Measurements from ENCODE around the gene OSBPL3.

DNA sequence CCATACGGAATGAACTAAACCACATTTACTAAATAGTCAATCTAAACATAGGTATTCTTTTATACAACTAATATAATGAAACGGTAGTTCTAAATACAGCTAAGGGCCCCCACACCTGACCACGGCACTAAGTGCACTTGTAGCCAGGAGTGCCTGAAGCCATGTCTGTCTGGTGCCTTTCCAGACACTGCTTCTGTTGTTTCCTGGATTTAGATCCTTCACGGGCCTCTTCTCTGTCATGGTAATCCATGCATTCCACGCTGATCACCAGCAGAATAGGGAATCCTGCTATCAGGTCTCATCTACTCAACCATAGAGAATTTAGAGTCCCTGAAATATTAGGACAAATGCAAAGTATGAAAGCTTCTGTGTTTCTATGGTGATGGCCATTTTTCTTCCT is 37.8 kb downstream of the OSBPL3 start:
- TF ChIP-seq, protein P1, sequence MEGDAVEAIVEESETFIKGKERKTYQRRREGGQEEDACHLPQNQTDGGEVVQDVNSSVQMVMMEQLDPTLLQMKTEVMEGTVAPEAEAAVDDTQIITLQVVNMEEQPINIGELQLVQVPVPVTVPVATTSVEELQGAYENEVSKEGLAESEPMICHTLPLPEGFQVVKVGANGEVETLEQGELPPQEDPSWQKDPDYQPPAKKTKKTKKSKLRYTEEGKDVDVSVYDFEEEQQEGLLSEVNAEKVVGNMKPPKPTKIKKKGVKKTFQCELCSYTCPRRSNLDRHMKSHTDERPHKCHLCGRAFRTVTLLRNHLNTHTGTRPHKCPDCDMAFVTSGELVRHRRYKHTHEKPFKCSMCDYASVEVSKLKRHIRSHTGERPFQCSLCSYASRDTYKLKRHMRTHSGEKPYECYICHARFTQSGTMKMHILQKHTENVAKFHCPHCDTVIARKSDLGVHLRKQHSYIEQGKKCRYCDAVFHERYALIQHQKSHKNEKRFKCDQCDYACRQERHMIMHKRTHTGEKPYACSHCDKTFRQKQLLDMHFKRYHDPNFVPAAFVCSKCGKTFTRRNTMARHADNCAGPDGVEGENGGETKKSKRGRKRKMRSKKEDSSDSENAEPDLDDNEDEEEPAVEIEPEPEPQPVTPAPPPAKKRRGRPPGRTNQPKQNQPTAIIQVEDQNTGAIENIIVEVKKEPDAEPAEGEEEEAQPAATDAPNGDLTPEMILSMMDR (conservative IDR thresholded peaks at IDR 0.05 in 1 of 2, IDR thresholded peaks at IDR 0.05 in 1 of 2; ENCODE audit: low read depth in 1 of 2, low read length in 2 of 2), result no peak
- no peak for TF ChIP-seq EZH2 (IDR thresholded peaks at IDR 0.05; ENCODE audit: low read length, missing control alignments)

Measured in fibroblast of lung (primary cell).